GM18873 (cell line): Measurements from ENCODE around the gene ATPAF2.
"Not testable (repeated sequence)": the region's sequence is repeated elsewhere in the genome, so short reads cannot be mapped to it uniquely, and the experiment has no call there.

Source experiments
- ATAC-seq: cut with Tn5 transposase; IDR thresholded peaks from one replicate; pipeline ENCODE4 v1.9.1; 2021; ENCODE audit warnings: mild to moderate bottlenecking, moderate library complexity, moderate number of reproducible peaks; ENCODE audit not compliant: unreplicated experiment, low FRiP score

Gene ATPAF2

GRCh38 chr17:18014006-18014405 is 25.0 kb downstream of the ATPAF2 start:
- no peak for ATAC-seq

DNA sequence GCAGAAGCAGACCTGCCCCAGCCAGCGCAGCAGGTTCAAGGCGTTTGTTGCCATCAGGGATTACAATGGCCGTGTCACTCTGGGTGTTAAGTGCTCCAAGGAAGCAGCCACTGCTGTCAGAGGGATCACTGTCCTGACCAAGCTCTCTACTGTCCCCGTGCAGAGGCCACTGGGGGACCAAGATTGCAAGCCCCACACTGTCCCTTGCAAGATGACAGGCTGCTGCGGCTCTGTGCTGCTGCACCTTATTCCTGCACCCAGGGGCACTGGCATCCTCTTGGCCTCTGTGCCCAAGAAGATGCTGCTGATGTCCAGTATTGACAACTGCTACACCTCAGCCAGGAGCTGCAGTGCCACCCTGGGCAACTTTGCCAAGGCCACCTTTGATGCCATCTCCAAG is 27.7 kb downstream of the ATPAF2 start:
- no peak for ATAC-seq

- no peak for ATAC-seq
Measured at GRCh38 chr17:18009609-18010420, 29.2 kb downstream of the ATPAF2 start.

DNA sequence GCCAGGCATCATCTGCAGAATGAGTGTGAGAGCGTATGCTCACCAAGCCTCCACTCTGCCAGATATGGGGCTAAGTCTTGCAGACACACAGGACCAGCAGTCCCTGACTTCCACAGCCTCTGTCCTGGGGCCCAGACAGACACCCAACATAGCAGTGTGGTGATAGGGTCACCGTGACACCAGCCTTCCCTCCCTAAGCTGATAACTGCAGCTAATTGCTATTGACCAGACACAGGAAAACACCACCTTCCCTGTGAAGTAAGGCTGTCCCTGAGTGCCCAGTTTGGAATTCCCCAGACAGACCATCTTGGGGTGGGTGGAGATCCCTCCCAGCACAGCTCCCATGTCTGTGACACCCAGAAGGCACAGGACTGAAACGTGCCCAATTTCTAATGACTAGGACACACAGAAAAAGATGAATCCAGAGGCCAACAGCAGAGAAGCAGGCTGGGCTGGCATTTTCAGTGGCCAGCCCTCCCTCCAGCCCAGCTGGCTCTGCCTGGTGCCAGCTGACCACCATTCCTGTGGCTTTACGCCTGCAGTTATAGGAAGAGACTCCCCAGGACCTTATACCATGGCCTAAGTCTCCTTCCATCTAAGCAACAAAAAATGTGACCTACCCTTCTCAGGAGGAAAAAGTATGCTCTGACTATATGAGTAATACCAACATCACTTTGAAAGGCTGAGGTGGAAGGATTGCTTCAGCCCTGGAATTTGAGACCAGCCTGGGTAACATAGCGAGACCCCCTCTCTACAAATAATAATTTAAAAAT is 30.3 kb downstream of the ATPAF2 start:
- no peak for ATAC-seq

DNA sequence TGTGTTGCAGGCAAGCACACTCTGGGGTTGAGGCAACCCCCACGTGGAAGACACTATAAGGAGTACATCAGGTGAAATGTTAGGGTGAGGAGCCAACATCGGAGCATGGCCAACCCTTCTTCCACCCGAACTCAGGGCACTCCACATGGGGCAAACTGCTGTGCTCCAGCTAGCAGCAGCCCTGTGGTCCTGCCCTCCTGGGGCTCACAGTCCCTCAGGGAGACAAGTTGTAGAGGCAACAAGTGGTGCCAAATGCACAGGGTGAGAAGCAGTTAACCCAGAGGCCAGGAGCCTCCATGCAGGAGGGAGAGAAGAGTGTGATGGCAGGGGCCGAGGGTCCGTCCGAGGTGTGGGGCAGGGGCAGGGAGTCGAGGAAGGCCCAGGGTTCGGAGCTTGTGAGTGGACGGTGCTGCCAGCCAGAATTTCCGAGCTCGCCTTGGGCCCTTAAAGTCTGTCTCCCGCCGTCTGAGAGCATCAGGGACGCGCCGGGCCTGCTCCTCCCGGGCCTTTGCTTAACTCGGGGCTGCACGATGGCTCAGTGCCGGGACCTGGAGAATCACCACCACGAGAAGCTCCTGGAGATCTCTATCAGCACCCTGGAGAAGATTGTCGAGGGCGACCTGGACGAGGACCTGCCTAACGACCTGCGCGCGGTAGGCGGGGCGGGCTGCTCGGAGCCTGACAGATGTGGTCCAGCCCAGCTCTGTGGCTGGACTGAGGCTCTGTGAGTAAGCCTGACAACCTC is 32.3 kb downstream of the ATPAF2 start:
- ATAC-seq: no peak

- no peak for ATAC-seq
Measured at GRCh38 chr17:18005496-18005895, 33.5 kb downstream of the ATPAF2 start.

DNA sequence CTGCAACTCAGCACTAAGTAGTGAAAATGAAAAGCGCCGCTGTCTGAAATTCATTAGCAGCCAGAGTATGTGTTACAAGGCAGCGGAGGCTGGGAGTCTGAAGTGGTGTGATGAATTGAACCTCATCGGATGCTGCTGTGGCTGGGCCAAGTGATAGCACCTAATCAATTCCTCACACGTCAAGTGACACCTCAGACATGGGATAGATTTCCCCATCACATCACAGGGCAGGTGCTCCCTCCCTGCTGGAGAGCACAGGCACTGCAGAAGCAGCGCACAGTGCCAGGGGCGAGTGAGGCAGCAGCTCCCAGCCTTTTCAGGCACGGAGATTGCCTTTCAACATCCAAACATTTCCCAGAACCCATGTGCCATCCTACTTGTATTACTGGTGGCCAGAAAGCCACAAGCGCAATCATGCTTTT is 34.1 kb downstream of the ATPAF2 start:
- ATAC-seq: no peak

GRCh38 chr17:18004345-18004744 is 34.6 kb downstream of the ATPAF2 start:
- no peak for ATAC-seq

GRCh38 chr17:18002171-18002570 is 36.8 kb downstream of the ATPAF2 start:
- no peak for ATAC-seq

DNA sequence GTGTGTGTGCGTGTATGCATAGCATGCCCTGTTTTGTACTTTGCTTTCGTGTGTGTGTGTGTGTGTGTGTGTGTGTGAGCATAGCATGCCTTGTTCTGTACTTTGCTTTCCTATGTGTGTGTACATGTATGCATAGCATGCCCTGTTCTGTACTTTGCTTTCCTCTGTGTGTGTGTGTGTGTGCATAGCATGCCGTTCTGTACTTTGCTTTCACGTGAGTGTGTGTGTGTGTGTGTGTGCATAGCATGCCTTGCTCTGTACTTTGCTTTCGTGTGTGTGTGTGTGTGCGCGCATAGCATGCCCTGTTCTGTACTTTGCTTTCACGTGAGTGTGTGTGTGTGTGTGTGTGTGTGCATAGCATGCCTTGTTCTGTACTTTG is 38.9 kb downstream of the ATPAF2 start:
- no peak for ATAC-seq

- ATAC-seq: no peak
Measured at GRCh38 chr17:17999364-18000029, 39.5 kb downstream of the ATPAF2 start.

DNA sequence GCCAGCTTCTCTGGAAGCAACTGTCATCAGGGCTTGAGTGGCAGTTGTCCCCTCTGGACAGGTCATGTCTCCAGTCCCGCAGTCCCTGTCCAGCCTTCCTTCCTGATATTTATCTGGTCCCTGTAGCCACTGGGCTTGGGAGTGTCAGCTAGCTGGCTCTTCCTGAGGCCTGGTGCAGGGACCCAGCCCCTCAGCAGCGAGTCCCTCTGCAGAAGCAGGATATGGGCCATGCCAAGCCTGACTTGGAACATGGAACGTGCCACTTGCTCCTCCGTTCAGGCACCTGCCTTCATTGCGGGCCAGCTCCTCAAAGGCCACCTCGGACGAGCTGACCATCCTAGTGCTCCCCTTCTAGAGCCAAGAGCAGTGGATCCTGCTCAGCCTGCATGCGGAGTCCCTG is 40.0 kb downstream of the ATPAF2 start:
- ATAC-seq: no peak

DNA sequence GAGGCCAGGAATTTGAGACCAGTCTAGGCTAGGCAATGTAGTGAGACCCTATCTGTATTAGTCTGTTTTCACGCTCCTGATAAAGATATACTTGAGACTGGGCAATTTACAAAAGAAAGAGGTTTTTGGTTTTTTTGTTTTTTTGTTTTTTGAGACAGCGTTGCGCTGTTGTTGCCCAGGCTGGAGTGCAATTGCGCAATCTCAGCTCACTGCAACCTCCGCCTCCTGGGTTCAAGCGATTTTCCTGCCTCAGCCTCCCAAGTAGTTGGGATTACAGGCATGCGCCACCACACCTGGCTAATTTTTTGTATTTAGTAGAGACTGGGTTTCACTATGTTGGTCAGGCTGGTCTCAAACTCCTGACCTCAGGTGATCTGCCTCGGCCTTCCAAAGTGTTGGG is 43.1 kb downstream of the ATPAF2 start:
- not testable (repeated sequence) for ATAC-seq

GRCh38 chr17:17994271-17995069 is 44.5 kb downstream of the ATPAF2 start:
- no peak for ATAC-seq

DNA sequence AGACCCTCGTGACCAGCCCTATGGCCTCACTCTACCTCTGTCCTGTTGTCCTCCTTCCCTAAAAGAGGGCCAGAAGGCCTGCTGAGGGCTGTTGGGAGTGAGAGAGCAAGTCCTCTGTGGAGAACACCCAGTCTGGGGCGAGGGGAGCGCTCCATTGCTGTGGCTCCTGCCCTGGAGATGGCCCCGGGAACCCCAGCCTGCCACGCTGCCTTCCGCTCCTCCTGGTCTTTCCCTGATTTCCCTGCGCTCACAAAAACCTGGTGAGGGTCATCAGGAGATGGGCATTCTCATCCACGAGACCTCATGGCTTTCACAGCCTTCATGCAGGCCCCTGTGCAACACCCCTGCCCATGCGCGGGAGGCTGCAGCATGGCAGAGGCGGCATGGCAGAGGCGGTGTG is 45.1 kb downstream of the ATPAF2 start:
- no peak for ATAC-seq

- ATAC-seq: no peak
Measured at GRCh38 chr17:17993366-17993765, 45.6 kb downstream of the ATPAF2 start.

GRCh38 chr17:17990282-17990681 is 48.7 kb downstream of the ATPAF2 start:
- ATAC-seq: no peak

GRCh38 chr17:17989618-17990017 is 49.4 kb downstream of the ATPAF2 start:
- no peak for ATAC-seq

DNA sequence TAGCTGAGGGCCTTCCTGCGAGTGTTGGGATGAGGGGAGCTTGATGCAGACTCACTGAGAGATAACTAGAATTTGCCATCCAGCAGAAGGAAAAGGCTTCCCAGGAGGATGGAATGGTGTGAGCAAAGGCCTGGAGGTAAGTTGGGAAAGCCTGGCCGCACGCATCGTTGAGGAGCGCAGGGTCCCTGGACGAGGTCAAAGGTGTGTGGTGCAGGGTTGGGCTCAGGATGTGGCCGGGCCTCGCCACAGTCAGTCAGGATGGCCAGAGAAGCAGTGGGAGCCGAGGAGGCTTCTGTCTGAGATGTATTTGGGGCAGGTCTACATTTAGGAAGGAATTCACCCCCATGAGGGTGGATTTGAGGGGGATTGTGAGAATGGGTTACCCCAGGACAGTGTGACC is 49.9 kb downstream of the ATPAF2 start:
- no peak for ATAC-seq

GRCh38 chr17:17988427-17988945 is 50.5 kb downstream of the ATPAF2 start:
- no peak for ATAC-seq
